Prostate gland (tissue), 2 donors: ENCODE data around the gene ACOX3.
A peak's percentile ranks its signal among the peaks of the same experiment; 100 is the strongest.

Experiments
- POLR2AphosphoS5 ChIP-seq: sonication (generic); formaldehyde crosslinking; IDR thresholded peaks from one replicate; pipeline ENCODE4 v1.6.1; 2017; ENCODE audit warnings: antibody characterized with exemption
- TF ChIP-seq, protein P1 (sequence below), 4 experiments: fragments of 200-600 bp in 2 of 4; fragments of 450-650 bp in 2 of 4; sonication (generic) in 2 of 4; IDR thresholded peaks; 1 replicate in 3 of 4; 2 replicates in 1 of 4; pipeline ENCODE4 v1.5.1; 2016 to 2019; ENCODE audit warnings: antibody characterized with exemption in 4 of 4, mild to moderate bottlenecking in 2 of 4, moderate library complexity in 2 of 4

DNA sequence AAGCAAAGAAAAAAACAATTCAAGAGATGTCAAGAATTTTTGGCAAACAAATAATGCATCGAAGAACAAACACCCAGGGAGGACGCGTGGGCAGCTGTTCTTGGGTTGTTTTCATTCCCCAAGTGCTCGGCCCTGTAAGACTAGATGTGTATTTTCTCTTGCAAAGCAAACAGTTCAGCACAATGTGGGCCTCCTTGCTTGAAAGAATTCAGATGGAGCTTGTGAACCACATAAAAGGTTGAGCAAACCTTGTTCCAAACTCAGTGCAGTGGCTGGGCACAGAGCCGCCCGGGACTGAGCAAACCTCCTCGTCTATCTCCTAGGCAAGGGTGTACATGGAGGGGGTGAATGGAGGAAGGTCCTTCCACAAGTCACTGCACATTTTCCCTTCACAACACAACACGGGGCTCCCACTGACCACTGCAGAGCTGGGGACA lies 88.6 kb downstream of the ACOX3 start:
- TF ChIP-seq POLR2AphosphoS5 = peak; percentile 97
- TF ChIP-seq, protein P1, sequence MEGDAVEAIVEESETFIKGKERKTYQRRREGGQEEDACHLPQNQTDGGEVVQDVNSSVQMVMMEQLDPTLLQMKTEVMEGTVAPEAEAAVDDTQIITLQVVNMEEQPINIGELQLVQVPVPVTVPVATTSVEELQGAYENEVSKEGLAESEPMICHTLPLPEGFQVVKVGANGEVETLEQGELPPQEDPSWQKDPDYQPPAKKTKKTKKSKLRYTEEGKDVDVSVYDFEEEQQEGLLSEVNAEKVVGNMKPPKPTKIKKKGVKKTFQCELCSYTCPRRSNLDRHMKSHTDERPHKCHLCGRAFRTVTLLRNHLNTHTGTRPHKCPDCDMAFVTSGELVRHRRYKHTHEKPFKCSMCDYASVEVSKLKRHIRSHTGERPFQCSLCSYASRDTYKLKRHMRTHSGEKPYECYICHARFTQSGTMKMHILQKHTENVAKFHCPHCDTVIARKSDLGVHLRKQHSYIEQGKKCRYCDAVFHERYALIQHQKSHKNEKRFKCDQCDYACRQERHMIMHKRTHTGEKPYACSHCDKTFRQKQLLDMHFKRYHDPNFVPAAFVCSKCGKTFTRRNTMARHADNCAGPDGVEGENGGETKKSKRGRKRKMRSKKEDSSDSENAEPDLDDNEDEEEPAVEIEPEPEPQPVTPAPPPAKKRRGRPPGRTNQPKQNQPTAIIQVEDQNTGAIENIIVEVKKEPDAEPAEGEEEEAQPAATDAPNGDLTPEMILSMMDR (IDR thresholded peaks at IDR 0.05) = no peak
